Measurements from ENCODE around the gene TMEM134.
"Not testable (repeated sequence)": the region's sequence is repeated elsewhere in the genome, so short reads cannot be mapped to it uniquely, and the experiment has no call there.

DNA sequence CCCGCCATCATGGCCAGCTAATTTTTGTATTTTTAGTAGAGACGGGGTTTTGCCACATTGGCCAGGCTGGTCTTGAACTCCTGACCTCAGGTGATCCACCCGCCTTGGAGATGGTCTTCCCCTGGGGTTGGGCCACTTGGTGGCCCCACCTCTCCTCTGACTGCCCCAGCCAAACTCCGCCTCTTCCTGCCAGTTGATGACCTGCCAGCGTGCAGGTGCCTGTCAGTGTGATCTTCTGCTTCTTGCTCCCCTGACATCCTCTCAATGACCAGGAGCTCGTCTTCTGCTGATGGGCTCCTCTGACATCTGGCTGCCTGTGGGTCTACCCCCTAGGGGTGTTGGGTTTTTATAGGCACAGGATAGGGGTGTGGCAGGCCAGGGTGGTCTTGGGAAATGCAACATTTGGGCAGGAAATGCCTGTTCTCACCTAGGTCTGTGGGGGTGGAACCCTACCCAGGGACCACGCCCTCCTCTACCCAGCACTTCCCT lies 16.9 kb upstream of the TMEM134 start:
- not testable (repeated sequence) for TF ChIP-seq REST (IDR thresholded peaks at IDR 0.05; ENCODE audit: low read depth, low read length); TARDBP (IDR thresholded peaks at IDR 0.05; ENCODE audit: borderline replicate concordance); GABPA (IDR thresholded peaks at IDR 0.05; ENCODE audit: low read depth); EZH2 (IDR thresholded peaks at IDR 0.05; ENCODE audit: borderline replicate concordance, control insufficient read depth, low read depth, low read length); CTCF (IDR thresholded peaks at IDR 0.05 in 2 of 3, conservative IDR thresholded peaks at IDR 0.05 in 1 of 3; ENCODE audit: control insufficient read depth in 2 of 3, extremely low read depth in 1 of 3, insufficient read depth in 1 of 3, low read depth in 3 of 3, low read length in 3 of 3); TCF7 (IDR thresholded peaks at IDR 0.05; ENCODE audit: borderline replicate concordance); NR2C2 (IDR thresholded peaks at IDR 0.05; ENCODE audit: borderline replicate concordance, control insufficient read depth, insufficient read length, low read depth); JUND (IDR thresholded peaks at IDR 0.05; ENCODE audit: low read depth, low read length)
- TF ChIP-seq, protein P1, sequence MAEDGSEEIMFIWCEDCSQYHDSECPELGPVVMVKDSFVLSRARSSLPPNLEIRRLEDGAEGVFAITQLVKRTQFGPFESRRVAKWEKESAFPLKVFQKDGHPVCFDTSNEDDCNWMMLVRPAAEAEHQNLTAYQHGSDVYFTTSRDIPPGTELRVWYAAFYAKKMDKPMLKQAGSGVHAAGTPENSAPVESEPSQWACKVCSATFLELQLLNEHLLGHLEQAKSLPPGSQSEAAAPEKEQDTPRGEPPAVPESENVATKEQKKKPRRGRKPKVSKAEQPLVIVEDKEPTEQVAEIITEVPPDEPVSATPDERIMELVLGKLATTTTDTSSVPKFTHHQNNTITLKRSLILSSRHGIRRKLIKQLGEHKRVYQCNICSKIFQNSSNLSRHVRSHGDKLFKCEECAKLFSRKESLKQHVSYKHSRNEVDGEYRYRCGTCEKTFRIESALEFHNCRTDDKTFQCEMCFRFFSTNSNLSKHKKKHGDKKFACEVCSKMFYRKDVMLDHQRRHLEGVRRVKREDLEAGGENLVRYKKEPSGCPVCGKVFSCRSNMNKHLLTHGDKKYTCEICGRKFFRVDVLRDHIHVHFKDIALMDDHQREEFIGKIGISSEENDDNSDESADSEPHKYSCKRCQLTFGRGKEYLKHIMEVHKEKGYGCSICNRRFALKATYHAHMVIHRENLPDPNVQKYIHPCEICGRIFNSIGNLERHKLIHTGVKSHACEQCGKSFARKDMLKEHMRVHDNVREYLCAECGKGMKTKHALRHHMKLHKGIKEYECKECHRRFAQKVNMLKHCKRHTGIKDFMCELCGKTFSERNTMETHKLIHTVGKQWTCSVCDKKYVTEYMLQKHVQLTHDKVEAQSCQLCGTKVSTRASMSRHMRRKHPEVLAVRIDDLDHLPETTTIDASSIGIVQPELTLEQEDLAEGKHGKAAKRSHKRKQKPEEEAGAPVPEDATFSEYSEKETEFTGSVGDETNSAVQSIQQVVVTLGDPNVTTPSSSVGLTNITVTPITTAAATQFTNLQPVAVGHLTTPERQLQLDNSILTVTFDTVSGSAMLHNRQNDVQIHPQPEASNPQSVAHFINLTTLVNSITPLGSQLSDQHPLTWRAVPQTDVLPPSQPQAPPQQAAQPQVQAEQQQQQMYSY (CRISPR knock-in tag; IDR thresholded peaks at IDR 0.05): not testable (repeated sequence)
- TF ChIP-seq, protein P2, sequence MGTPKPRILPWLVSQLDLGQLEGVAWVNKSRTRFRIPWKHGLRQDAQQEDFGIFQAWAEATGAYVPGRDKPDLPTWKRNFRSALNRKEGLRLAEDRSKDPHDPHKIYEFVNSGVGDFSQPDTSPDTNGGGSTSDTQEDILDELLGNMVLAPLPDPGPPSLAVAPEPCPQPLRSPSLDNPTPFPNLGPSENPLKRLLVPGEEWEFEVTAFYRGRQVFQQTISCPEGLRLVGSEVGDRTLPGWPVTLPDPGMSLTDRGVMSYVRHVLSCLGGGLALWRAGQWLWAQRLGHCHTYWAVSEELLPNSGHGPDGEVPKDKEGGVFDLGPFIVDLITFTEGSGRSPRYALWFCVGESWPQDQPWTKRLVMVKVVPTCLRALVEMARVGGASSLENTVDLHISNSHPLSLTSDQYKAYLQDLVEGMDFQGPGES (IDR thresholded peaks at IDR 0.05): not testable (repeated sequence)

Measured in GM12878 (cell line).